Common myeloid progenitor, CD34-positive (primary cell): ENCODE data around the gene CFLAR. TPM values are rescaled to one million over a fixed set of nuclear protein-coding genes. Genes with fewer than 3 reads are reported as not detected.

Source experiments
- CTCF ChIA-PET: fragments of 350-600 bp; sonication (Branson Sonifier 250); formaldehyde crosslinking; loops from one replicate; lab custom pipeline; 2021; ENCODE audit warnings: antibody characterized with exemption; lab: Charles Lee
- POLR2A ChIA-PET: fragments of 350-600 bp; sonication (Branson Sonifier 250); formaldehyde crosslinking; loops from one replicate; lab custom pipeline; 2021; ENCODE audit warnings: antibody characterized with exemption; lab: Charles Lee
- DNase-seq, 3 donors: peaks; one replicate each; pipeline versions ENCODE4 v3.0.0 to v3.0.0-alpha.2; 2013
- H3K27ac ChIP-seq, 2 experiments: 1 replicate in 1 of 2; 2 replicates in 1 of 2; pipeline ENCODE4 v1.7.0; 2013; ENCODE audit warnings: inconsistent platforms in 2 of 2, low read length in 2 of 2, mild to moderate bottlenecking in 2 of 2, low read depth in 1 of 2, moderate library complexity in 1 of 2; ENCODE audit not compliant: severe bottlenecking in 2 of 2, insufficient read depth in 1 of 2, poor library complexity in 1 of 2
- H3K27me3 ChIP-seq, 5 experiments: replicated peaks in 2 of 5; 1 replicate in 3 of 5; 2 replicates in 2 of 5; pipeline versions ENCODE4 v1.6.1 to v1.7.0; 2013; ENCODE audit warnings: low read length in 4 of 5, mild to moderate bottlenecking in 2 of 5, moderate library complexity in 2 of 5, inconsistent platforms in 1 of 5; ENCODE audit not compliant: insufficient read depth in 5 of 5, control insufficient read depth in 4 of 5
- H3K36me3 ChIP-seq, 4 experiments: 1 replicate in 2 of 4; 2 replicates in 2 of 4; pipeline versions ENCODE4 v1.6.1 to v1.7.0; 2013; ENCODE audit warnings: low read length in 3 of 4, control low read depth in 1 of 4, mild to moderate bottlenecking in 1 of 4; ENCODE audit not compliant: control insufficient read depth in 4 of 4, insufficient read depth in 4 of 4
- H3K4me1 ChIP-seq, 4 experiments: 1 replicate in 3 of 4; 2 replicates in 1 of 4; pipeline versions ENCODE4 v1.6.1 to v1.7.1; 2013; ENCODE audit warnings: low read length in 3 of 4, mild to moderate bottlenecking in 3 of 4, control low read depth in 1 of 4, inconsistent platforms in 1 of 4, moderate library complexity in 1 of 4; ENCODE audit not compliant: control insufficient read depth in 4 of 4, insufficient read depth in 4 of 4; ENCODE audit errors: control extremely low read depth in 1 of 4
- H3K4me3 ChIP-seq, 7 experiments: 1 replicate in 4 of 7; 2 replicates in 3 of 7; pipeline versions ENCODE4 v1.5.1 to v1.7.0; 2013; ENCODE audit warnings: mild to moderate bottlenecking in 7 of 7, low read length in 6 of 7, moderate library complexity in 6 of 7, inconsistent platforms in 2 of 7, low read depth in 2 of 7, control low read depth in 1 of 7; ENCODE audit not compliant: insufficient read depth in 4 of 7, control insufficient read depth in 1 of 7; ENCODE audit errors: extremely low read depth in 1 of 7
- H3K9me3 ChIP-seq, 5 experiments: 1 replicate in 4 of 5; 2 replicates in 1 of 5; pipeline versions ENCODE4 v1.6.1 to v1.7.1; 2013; ENCODE audit warnings: low read length in 4 of 5, mild to moderate bottlenecking in 2 of 5, inconsistent platforms in 1 of 5, low read depth in 1 of 5, moderate library complexity in 1 of 5; ENCODE audit not compliant: control insufficient read depth in 4 of 5, insufficient read depth in 2 of 5; ENCODE audit errors: control extremely low read depth in 1 of 5
- WGBS: methylation state at CpG from one replicate; pipeline ENCODE4 v1.1.5; 2013; ENCODE audit not compliant: insufficient coverage; 5-methylcytosine and 5-hydroxymethylcytosine counted together
- polyA plus RNA-seq: library from polyadenylated mRNA; unstranded; fragments of 120-200 nt; gene quantifications from one replicate; pipeline ENCODE4 v1.2.1, GENCODE V29; 2013

CFLAR gene
- polyA plus RNA-seq: 86.6 TPM

DNA sequence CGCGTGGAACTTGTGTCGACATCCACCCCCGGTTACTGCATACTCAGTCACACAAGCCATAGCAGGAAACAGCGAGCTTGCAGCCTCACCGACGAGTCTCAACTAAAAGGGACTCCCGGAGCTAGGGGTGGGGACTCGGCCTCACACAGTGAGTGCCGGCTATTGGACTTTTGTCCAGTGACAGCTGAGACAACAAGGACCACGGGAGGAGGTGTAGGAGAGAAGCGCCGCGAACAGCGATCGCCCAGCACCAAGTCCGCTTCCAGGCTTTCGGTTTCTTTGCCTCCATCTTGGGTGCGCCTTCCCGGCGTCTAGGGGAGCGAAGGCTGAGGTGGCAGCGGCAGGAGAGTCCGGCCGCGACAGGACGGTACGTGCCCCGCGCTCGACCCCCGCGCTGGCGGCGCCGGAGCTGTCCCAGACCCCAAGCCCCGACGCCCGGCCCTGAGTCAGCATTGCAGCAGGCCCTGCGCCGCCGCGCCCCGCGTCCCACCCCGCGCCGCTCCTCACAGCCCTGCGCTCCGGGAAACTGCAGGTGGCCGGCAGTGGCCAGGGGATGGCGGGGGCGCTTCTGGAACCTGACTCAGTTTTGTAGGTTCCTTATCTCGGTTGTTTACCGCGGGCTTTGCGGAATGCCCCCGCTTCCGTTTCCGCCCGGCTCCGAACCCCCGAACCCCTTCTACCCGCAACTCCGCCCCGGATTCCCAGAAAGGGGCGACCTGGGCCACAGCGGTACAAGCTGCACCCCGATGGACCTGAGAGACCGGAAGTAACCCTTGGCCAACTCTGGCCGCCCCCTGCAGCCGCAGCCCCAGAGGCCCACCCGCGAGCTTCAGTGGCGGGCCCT lies at the start of gene CFLAR:
CFLAR (plus strand) TSS at position 50 of the 844 bp plus-strand sequence. CDS start 13,702 bp downstream, outside the sequence.
- H3K27me3 ChIP-seq: no peaks in the 10 kb centered on the region
- no peaks in the 10 kb centered on the region for H3K9me3 ChIP-seq
- H3K4me3 ChIP-seq: peak within 1 kb of the TSS; percentile 84 to 100 (median 95)
- H3K4me1 ChIP-seq: peaks cover 14 to 49% (median 44%) of the 10 kb centered on the region in 4 experiments
- H3K36me3 ChIP-seq: peaks cover 0 to 5% (median 0%) of the 10 kb centered on the region in 4 experiments
- CTCF ChIA-PET: interaction anchor here (0.7 to 8.1 kb wide), 18 partner anchors 12 to 210 kb away, joined by 3 to 107 read pairs (median 6); partner anchors contain the start of gene ORC2
- DNase-seq: peak; percentile 79 to 93 (median 90)
- H3K27ac ChIP-seq: peak within 1 kb of the TSS; percentile 93 to 97
- POLR2A ChIA-PET: interaction anchor here (0.7 to 3.6 kb wide), 6 partner anchors 15 to 134 kb away, joined by 3 to 27 read pairs (median 6); no protein-coding TSS in a partner anchor
- WGBS: under 1% methylated on average over 73 of the region's 75 CpGs

DNA sequence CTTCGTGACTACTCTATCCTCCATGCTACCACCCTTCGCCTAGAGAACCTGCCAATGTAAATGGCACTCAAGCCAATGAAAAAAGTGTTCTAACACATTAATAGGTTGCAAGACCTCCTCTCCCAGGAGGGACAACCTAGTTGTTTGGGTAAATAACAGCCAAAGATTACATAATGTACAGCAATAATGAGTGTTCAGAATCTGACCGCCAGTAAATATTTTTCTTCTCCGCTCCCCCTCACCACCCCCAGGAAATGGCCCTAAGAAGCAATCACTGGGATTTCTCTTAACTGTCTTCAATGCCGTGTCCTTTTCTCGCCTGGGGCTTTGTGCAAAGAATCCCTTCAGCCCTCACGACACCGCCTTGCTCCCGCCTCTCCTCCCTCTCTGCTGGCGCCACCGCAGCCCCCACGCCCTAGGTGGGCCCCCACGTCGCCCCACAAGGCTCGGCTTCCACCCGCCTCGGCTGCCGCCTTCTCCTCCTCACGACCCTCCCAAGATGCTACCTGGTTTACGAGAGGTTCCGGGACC lies 45.0 kb upstream of the CFLAR start:
- Histone ChIP-seq H3K36me3 (peaks cover 0 to 3% (median 0%) of the 10 kb centered on the region in 4 experiments), H3K4me1 (peaks cover 16 to 43% (median 30%) of the 10 kb centered on the region in 4 experiments), H3K27ac (peak overlapping the region; percentile 97), H3K27me3 (no peaks in the 10 kb centered on the region), H3K9me3 (no peaks in the 10 kb centered on the region), H3K4me3 (peak overlapping the region; percentile 87 to 100 (median 98))
- 0% methylated on average over 18 of the region's 21 CpGs for WGBS
- ChIA-PET POLR2A (no interaction called here), CTCF (interaction anchor here (1.0 to 6.2 kb wide), 12 partner anchors 15 to 174 kb away, joined by 3 to 60 read pairs (median 10); partner anchors contain the start of gene ORC2)
- DNase-seq: no peak

GRCh38 chr2:201071479-201072200 lies 44.3 kb upstream of the CFLAR start, which contains the start of the genes HYCC2 and NDUFB3:
TSS of gene HYCC2 (minus strand) at chr2:201071671. CDS start at chr2:201024009, 47,662 bp downstream.
TSS of gene NDUFB3 (plus strand) at chr2:201072001. CDS start at chr2:201078883, 6,882 bp downstream.
- POLR2A ChIA-PET: no interaction called here
- Histone ChIP-seq H3K4me1 (peaks cover 16 to 42% (median 30%) of the 10 kb centered on the region in 4 experiments), H3K27ac (peak within 1 kb of the TSS; percentile 97), H3K4me3 (peak within 1 kb of the TSS; percentile 87 to 100 (median 98)), H3K36me3 (peaks cover 0 to 3% (median 0%) of the 10 kb centered on the region in 4 experiments), H3K27me3 (no peaks in the 10 kb centered on the region), H3K9me3 (no peaks in the 10 kb centered on the region)
- CTCF ChIA-PET: interaction anchor here (0.8 to 2.8 kb wide), 11 partner anchors 13 to 182 kb away, joined by 3 to 15 read pairs (median 4); partner anchors contain the start of genes CFLAR and ORC2
- peak; percentile 97 to 98 (median 98) for DNase-seq
- under 1% methylated on average over 28 of the region's 34 CpGs for WGBS

- POLR2A ChIA-PET: no interaction called here
- peak overlapping the region; percentile 87 to 100 (median 98) for H3K4me3 ChIP-seq
- no peak for DNase-seq
These were observed 43.8 kb upstream of the CFLAR start for GRCh38 chr2:201072201-201072530.

GRCh38 chr2:201073071-201073470 lies 42.9 kb upstream of the CFLAR start:
- no peaks in the 10 kb centered on the region for H3K36me3 ChIP-seq
- no peaks in the 10 kb centered on the region for H3K9me3 ChIP-seq
- no peak for DNase-seq
- H3K4me3 ChIP-seq: peak overlapping the region in 3 of 7 experiments; percentile 89 to 100 (median 99)
- no CpG with 5 or more reads among the region's 1 CpG for WGBS
- POLR2A ChIA-PET: no interaction called here
- CTCF ChIA-PET: interaction anchor here (1.0 to 1.2 kb wide), 3 partner anchors 12 to 44 kb away, joined by 4 to 5 read pairs (median 5); partner anchors contain the start of gene CFLAR
- peaks cover 16 to 38% (median 28%) of the 10 kb centered on the region in 4 experiments for H3K4me1 ChIP-seq
- H3K27ac ChIP-seq: no peak overlapping the region
- H3K27me3 ChIP-seq: no peaks in the 10 kb centered on the region

More at GRCh38 chr2:201072201-201072530, 43.8 kb upstream of the CFLAR start:
- Histone ChIP-seq H3K27me3 (no peaks in the 10 kb centered on the region), H3K36me3 (no peaks in the 10 kb centered on the region), H3K27ac (peak overlapping the region; percentile 97), H3K9me3 (no peaks in the 10 kb centered on the region), H3K4me1 (peaks cover 16 to 42% (median 30%) of the 10 kb centered on the region in 4 experiments)
- CTCF ChIA-PET: interaction anchor here (0.8 to 1.2 kb wide), 5 partner anchors 13 to 183 kb away, joined by 3 to 5 read pairs (median 4); partner anchors contain the start of gene CFLAR
- 0% methylated on average over 1 of the region's 5 CpGs for WGBS

DNA sequence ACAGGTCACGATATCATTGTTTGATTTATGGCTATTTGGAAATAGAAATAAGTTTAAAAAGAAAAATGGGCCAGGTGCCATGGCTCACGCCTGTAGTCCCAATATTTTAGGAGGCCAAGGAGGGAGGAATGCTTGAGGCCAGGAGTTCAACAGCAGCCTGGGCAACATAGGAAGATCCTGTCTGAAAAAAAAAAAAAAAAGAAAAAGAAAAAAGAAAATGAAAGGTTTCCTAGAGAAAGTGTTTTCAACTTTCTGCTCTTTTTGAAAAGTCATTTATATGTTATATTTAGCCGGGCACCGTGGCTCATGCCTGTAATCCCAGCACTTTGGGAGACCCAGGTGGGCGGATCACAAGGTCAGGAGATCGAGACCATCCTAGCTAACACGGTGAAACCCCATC lies 41.0 kb upstream of the CFLAR start:
- 90% methylated on average over 4 of the region's 7 CpGs for WGBS
- Histone ChIP-seq H3K9me3 (no peaks in the 10 kb centered on the region), H3K4me1 (peaks cover 6 to 21% (median 17%) of the 10 kb centered on the region in 4 experiments), H3K4me3 (no peak overlapping the region), H3K27ac (no peak overlapping the region), H3K36me3 (peaks cover 2 to 12% (median 6%) of the 10 kb centered on the region in 4 experiments), H3K27me3 (no peaks in the 10 kb centered on the region)
- DNase-seq: no peak
- ChIA-PET CTCF (interaction anchor here (0.7 to 1.0 kb wide), 5 partner anchors 29 to 83 kb away, joined by 3 to 5 read pairs (median 3); no protein-coding TSS in a partner anchor), POLR2A (no interaction called here)
